ENCODE results near the gene IGSF8.

IGSF8 gene

DNA sequence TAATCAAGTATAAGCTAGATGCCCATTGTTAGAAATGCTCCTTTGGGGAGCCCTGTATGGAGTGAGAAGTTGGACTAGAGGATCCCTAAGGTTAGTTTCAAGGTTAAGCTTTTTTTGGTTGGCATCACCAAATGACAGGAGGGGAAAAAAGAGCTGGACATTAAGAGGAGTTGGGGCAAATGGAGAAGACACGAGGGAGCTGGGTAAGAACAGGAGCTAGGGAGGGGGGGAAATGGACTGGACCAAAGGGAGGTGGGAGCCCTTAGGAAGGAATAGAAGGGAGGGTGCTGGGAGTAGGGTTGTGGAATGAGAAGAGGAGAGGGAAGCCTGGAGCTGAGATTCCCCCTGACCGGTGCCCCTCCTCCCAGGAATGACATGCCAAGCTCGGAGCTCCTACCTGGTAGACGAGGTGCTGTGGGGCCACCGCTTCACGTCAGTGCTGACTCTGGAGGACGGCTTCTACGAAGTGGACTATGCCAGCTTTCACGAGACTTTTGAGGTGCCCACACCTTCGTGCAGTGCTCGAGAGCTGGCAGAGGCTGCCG is 11.2 kb downstream of the IGSF8 start:
- in situ Hi-C loops (cut with HindIII; ENCODE audit: low pct_ligation_motif_present, low sequenced_read_pairs): no loop called here
- Histone ChIP-seq H3K4me3 (ENCODE audit: low read depth, low read length) (no peak overlapping the region), H3K27me3 (replicated peaks) (peaks cover 24% of the 10 kb centered on the region), H3K36me3 (replicated peaks) (no peaks in the 10 kb centered on the region), H3K27ac (no peak overlapping the region)
- TF ChIP-seq, protein P1, sequence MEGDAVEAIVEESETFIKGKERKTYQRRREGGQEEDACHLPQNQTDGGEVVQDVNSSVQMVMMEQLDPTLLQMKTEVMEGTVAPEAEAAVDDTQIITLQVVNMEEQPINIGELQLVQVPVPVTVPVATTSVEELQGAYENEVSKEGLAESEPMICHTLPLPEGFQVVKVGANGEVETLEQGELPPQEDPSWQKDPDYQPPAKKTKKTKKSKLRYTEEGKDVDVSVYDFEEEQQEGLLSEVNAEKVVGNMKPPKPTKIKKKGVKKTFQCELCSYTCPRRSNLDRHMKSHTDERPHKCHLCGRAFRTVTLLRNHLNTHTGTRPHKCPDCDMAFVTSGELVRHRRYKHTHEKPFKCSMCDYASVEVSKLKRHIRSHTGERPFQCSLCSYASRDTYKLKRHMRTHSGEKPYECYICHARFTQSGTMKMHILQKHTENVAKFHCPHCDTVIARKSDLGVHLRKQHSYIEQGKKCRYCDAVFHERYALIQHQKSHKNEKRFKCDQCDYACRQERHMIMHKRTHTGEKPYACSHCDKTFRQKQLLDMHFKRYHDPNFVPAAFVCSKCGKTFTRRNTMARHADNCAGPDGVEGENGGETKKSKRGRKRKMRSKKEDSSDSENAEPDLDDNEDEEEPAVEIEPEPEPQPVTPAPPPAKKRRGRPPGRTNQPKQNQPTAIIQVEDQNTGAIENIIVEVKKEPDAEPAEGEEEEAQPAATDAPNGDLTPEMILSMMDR (IDR thresholded peaks at IDR 0.05; ENCODE audit: low read depth, low read length, missing control alignments): no peak
- DNase-seq: no peak

DNA sequence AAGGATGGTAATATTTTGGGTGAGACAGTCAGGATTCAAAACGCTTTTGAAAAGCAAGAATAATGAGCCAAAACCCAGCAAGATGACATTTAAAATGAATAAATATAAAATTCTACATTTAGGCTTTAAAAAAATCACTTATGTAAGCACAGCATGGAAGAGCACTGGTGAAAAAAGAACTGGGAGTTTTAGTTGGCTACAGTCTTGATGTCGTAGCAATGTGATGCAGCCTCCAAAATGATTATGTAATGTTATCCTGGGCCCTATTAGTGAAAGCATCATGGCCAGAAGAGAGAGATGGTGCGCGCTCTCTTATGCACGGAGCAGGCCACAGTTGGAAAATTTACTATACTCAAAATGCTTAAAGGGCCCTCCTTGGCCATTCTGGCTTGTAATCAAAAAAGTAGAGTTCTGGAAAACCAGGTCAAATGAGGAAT is 11.9 kb downstream of the IGSF8 start:
- TF ChIP-seq, protein P1 (IDR thresholded peaks at IDR 0.05; ENCODE audit: low read depth, low read length, missing control alignments): no peak
- Histone ChIP-seq H3K27me3 (replicated peaks) (peaks cover 31% of the 10 kb centered on the region), H3K36me3 (replicated peaks) (no peaks in the 10 kb centered on the region), H3K27ac (no peak overlapping the region), H3K4me3 (ENCODE audit: low read depth, low read length) (no peak overlapping the region)
- no peak for DNase-seq
- in situ Hi-C loops (cut with HindIII; ENCODE audit: low pct_ligation_motif_present, low sequenced_read_pairs): no loop called here

DNA sequence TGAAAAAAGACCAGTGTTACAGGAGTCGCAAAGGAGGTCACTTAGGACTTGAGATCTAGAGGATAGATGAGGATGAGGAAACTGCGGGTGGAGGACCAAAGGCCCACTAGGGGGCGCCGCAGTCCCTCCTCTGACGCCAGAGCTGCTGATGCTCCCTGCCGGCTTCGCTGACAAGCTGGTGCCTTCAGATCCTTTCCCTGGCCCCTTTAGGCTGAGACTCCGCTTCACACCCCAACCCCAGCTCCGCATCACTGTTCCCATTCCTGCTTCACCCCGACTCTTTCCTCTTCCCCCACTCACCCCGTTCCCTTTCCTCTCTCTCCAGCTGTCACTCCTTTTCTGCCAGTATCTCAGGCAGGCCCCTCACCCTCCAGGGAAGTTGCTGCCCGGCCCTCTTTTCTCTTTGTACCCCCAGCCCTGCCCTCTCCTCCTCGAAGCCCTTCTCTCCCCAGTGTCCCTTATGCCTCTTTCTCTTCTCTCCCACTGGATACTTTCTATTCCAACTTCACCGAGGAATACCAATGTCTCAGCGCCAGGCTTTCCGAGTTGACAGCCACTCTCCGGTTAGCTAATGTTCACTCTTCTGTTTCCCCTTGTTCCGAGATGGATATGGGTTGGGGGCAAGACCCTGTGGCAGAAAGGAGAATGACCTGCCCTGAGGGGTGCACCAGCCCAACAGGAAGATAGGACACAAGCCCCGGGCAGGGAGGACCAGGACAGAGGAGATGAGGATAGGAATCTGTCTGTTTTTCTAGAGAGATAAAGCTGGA is 12.5 kb downstream of the IGSF8 start:
- in situ Hi-C loops (cut with HindIII; ENCODE audit: low pct_ligation_motif_present, low sequenced_read_pairs): no loop called here
- TF ChIP-seq, protein P1 (IDR thresholded peaks at IDR 0.05; ENCODE audit: low read depth, low read length, missing control alignments): peak; percentile 92
- Histone ChIP-seq H3K36me3 (replicated peaks) (no peaks in the 10 kb centered on the region), H3K27me3 (replicated peaks) (peaks cover 36% of the 10 kb centered on the region), H3K27ac (no peak overlapping the region), H3K4me3 (ENCODE audit: low read depth, low read length) (no peak overlapping the region)
- DNase-seq: peak; percentile 79

DNA sequence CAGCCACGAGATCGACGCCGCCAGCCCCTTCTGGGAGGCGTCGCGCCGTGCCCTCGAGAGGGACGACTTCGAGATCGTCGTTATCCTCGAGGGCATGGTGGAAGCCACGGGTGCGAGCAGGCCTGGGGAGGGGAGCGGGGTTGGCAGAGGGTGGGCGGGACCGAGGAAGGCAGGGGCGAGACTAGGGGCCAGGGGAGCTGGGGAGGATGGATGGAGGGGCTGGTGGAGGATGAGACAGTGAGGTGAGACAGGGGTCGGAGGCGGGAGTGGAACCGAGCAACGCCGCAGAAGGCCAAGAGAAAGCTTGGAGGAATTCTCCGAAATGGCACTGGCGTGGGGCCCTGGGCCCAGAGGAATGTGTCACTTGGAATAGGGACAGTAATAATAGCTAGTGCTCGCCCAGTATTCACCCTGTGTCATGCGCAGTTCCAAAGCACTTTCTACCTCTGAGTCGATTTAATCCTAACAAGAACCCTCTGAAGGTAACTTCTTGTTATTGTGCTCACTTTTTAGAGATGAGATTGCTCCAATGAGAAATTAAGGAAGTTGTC is 13.6 kb downstream of the IGSF8 start:
- in situ Hi-C loops (cut with HindIII; ENCODE audit: low pct_ligation_motif_present, low sequenced_read_pairs): no loop called here
- peaks cover 46% of the 10 kb centered on the region for H3K27me3 ChIP-seq (replicated peaks)
- no peak overlapping the region for H3K27ac ChIP-seq
- H3K4me3 ChIP-seq (ENCODE audit: low read depth, low read length): no peak overlapping the region
- TF ChIP-seq, protein P1 (IDR thresholded peaks at IDR 0.05; ENCODE audit: low read depth, low read length, missing control alignments): no peak
- no peaks in the 10 kb centered on the region for H3K36me3 ChIP-seq (replicated peaks)
- no peak for DNase-seq

DNA sequence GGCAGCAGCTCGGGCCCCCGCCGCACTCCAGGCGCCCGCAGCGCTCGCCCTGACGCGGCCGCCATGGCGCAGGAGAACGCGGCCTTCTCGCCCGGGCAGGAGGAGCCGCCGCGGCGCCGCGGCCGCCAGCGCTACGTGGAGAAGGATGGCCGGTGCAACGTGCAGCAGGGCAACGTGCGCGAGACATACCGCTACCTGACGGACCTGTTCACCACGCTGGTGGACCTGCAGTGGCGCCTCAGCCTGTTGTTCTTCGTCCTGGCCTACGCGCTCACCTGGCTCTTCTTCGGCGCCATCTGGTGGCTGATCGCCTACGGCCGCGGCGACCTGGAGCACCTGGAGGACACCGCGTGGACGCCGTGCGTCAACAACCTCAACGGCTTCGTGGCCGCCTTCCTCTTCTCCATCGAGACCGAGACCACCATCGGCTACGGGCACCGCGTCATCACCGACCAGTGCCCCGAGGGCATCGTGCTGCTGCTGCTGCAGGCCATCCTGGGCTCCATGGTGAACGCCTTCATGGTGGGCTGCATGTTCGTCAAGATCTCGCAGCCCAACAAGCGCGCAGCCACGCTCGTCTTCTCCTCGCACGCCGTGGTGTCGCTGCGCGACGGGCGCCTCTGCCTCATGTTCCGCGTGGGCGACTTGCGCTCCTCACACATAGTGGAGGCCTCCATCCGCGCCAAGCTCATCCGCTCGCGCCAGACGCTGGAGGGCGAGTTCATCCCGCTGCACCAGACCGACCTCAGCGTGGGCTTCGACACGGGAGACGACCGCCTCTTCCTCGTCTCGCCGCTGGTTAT is 14.2 kb downstream of the IGSF8 start:
- H3K27me3 ChIP-seq (replicated peaks): peaks cover 52% of the 10 kb centered on the region
- TF ChIP-seq, protein P1 (IDR thresholded peaks at IDR 0.05; ENCODE audit: low read depth, low read length, missing control alignments): peak; percentile 76
- in situ Hi-C loops (cut with HindIII; ENCODE audit: low pct_ligation_motif_present, low sequenced_read_pairs): no loop called here
- no peak for DNase-seq
- peak overlapping the region; percentile 35 for H3K4me3 ChIP-seq (ENCODE audit: low read depth, low read length)
- H3K27ac ChIP-seq: no peak overlapping the region
- no peaks in the 10 kb centered on the region for H3K36me3 ChIP-seq (replicated peaks)

All from brain microvascular endothelial cell (primary cell).